Progenitor cell of endocrine pancreas (in vitro differentiated cells): ENCODE data around the gene FAM120B. TPM values are rescaled to one million over a fixed set of nuclear protein-coding genes. Genes with fewer than 3 reads are reported as not detected.
"Not testable (repeated sequence)": the region's sequence is repeated elsewhere in the genome, so short reads cannot be mapped to it uniquely, and the experiment has no call there.

Source experiments
- DNase-seq: peaks from one replicate; pipeline ENCODE4 v3.0.0; 2021; ENCODE audit warnings: low spot score; ENCODE audit not compliant: unreplicated experiment
- H3K27ac Mint-ChIP-seq: 2 replicates; pipeline ENCODE4 v1.8.0; 2021; ENCODE audit warnings: mild to moderate bottlenecking, moderate library complexity, mixed read lengths
- H3K27me3 Mint-ChIP-seq: 2 replicates; pipeline ENCODE4 v1.8.0; 2021; ENCODE audit warnings: mixed read lengths
- H3K36me3 Mint-ChIP-seq: 2 replicates; pipeline ENCODE4 v1.8.0; 2022; ENCODE audit warnings: mixed read lengths; ENCODE audit not compliant: insufficient read depth
- H3K4me1 Mint-ChIP-seq: 2 replicates; pipeline ENCODE4 v1.8.0; 2021; ENCODE audit warnings: low read depth, mixed read lengths
- H3K4me3 Mint-ChIP-seq: 2 replicates; pipeline ENCODE4 v1.8.0; 2021; ENCODE audit warnings: low read depth, mild to moderate bottlenecking, moderate library complexity, mixed read lengths
- H3K9me3 Mint-ChIP-seq: 2 replicates; pipeline ENCODE4 v1.8.0; 2021; ENCODE audit warnings: low read depth, mixed read lengths
- total RNA-seq: library from RNA; stranded (reverse); gene quantifications from 2 replicates; pipeline ENCODE4 v1.2.1, GENCODE V29; 2021
- TF ChIP-seq, protein P1 (sequence below): fragments of 200-600 bp; sonication (generic); IDR thresholded peaks from one replicate; pipeline ENCODE4 v1.5.0; 2021; ENCODE audit warnings: antibody characterized with exemption, mild to moderate bottlenecking; ENCODE audit not compliant: unreplicated experiment

The FAM120B gene
- total RNA-seq, 1 donor from 2014 or later: 49.3 TPM

- Mint-ChIP-seq H3K4me3 (no peak overlapping the region), H3K27ac (no peak overlapping the region), H3K9me3 (peaks cover 3% of the 10 kb centered on the region), H3K4me1 (no peaks in the 10 kb centered on the region), H3K27me3 (no peaks in the 10 kb centered on the region), H3K36me3 (peaks cover 29% of the 10 kb centered on the region)
- DNase-seq: no peak
- TF ChIP-seq, protein P1, sequence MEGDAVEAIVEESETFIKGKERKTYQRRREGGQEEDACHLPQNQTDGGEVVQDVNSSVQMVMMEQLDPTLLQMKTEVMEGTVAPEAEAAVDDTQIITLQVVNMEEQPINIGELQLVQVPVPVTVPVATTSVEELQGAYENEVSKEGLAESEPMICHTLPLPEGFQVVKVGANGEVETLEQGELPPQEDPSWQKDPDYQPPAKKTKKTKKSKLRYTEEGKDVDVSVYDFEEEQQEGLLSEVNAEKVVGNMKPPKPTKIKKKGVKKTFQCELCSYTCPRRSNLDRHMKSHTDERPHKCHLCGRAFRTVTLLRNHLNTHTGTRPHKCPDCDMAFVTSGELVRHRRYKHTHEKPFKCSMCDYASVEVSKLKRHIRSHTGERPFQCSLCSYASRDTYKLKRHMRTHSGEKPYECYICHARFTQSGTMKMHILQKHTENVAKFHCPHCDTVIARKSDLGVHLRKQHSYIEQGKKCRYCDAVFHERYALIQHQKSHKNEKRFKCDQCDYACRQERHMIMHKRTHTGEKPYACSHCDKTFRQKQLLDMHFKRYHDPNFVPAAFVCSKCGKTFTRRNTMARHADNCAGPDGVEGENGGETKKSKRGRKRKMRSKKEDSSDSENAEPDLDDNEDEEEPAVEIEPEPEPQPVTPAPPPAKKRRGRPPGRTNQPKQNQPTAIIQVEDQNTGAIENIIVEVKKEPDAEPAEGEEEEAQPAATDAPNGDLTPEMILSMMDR: no peak
These were observed 22.8 kb downstream of the FAM120B start for GRCh38 chr6:170329321-170329720.

DNA sequence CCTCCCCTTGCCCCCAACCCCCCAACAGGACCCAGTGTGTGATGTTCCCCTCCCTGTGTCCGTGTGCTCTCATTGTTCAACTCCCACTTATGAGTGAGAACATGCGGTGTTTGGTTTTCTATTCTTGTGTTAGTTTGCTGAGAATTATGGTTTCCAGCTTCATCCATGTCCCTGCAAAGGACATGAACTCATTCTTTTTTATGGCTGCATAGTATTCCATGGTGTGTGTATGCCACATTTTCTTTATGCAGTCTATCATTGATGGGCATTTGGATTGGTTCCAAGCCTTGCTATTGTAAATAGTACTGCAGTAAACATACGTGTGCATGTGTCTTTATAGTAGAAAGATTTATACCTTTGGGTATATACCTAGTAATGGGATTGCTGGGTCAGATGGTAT lies 28.6 kb downstream of the FAM120B start:
- not testable (repeated sequence) for H3K9me3 Mint-ChIP-seq, DNase-seq, H3K4me3 Mint-ChIP-seq, H3K27me3 Mint-ChIP-seq, H3K27ac Mint-ChIP-seq
- Mint-ChIP-seq H3K36me3 (peaks cover 50% of the 10 kb centered on the region), H3K4me1 (peaks cover 17% of the 10 kb centered on the region)

DNA sequence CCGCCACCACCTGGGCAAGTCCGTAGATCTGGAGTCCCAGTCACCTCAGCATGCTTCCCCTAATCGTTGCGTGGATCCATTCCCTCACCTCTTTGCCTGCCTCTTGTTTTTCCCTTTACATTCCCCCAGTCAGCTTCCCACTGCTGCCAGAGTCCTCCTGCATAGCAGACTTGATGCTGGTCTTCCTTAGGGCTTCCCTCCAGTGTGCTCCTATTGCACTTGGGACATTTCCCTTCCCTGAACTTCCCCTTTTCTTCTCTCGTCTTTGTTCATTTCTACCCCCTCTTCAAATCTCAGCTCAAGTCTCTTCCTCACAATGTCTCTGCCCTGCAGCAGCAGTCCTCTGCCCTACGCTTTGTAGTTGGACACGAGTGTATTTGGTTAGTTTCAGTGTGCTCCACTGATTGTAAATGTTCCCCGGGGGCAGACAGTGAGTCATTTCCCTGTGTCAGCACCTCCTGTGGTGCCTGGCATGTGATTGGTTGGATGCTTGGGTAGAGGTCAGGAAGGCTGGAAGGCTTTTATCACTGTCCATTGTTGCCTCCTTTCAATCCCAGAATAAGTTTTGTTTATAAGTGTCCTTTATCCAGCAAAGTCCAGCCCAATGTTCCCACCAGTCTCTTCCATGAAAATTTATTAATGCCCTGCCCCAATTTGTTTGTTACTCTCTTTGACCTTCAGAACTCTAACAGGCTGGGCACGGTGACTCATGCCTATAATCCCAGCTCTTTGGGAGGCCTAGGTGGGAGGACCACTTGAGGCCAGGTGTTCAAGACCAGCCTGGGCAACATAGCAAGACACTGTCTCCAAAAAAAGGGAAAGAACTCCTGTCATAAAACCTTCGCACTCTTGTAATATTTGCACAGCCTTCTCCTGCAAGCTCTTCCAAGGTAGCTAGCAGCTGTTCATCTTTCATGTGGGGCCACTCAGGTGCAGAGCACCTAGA lies 38.3 kb downstream of the FAM120B start:
- peak overlapping the region; percentile 35 for H3K27ac Mint-ChIP-seq
- no peaks in the 10 kb centered on the region for H3K27me3 Mint-ChIP-seq
- H3K4me3 Mint-ChIP-seq: no peak overlapping the region
- H3K4me1 Mint-ChIP-seq: peaks cover 9% of the 10 kb centered on the region
- TF ChIP-seq, protein P1: no peak
- peaks cover 32% of the 10 kb centered on the region for H3K36me3 Mint-ChIP-seq
- DNase-seq: no peak
- H3K9me3 Mint-ChIP-seq: peaks cover 3% of the 10 kb centered on the region

DNA sequence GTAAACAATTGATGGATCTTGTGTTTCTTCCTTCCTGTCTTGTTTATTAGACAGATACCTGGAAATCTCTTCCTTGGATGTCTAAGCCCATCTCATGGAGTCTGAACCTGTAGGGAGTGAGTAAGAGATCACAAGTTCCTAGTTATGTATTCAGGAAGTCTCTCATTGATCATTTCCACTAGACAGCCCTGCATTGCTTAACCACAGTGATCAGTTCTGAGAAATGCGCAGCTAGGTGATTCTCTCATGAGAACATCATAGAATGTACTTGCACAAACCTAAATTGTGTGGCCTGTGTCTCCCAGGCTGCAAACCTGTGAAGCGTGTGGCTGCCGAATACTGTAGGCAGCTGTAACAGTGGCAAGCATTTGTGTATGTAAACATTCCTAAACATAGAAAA lies 39.1 kb downstream of the FAM120B start:
- Mint-ChIP-seq H3K36me3 (peaks cover 37% of the 10 kb centered on the region), H3K27ac (no peak overlapping the region), H3K27me3 (no peaks in the 10 kb centered on the region), H3K4me3 (no peak overlapping the region), H3K9me3 (peaks cover 3% of the 10 kb centered on the region), H3K4me1 (peaks cover 4% of the 10 kb centered on the region)
- TF ChIP-seq, protein P1: no peak
- no peak for DNase-seq

GRCh38 chr6:170346649-170347048 lies 40.1 kb downstream of the FAM120B start:
- DNase-seq: no peak
- H3K4me1 Mint-ChIP-seq: peaks cover 4% of the 10 kb centered on the region
- peaks cover 47% of the 10 kb centered on the region for H3K36me3 Mint-ChIP-seq
- no peak overlapping the region for H3K27ac Mint-ChIP-seq
- no peaks in the 10 kb centered on the region for H3K27me3 Mint-ChIP-seq
- no peak overlapping the region for H3K4me3 Mint-ChIP-seq
- peaks cover 12% of the 10 kb centered on the region for H3K9me3 Mint-ChIP-seq
- TF ChIP-seq, protein P1: no peak

DNA sequence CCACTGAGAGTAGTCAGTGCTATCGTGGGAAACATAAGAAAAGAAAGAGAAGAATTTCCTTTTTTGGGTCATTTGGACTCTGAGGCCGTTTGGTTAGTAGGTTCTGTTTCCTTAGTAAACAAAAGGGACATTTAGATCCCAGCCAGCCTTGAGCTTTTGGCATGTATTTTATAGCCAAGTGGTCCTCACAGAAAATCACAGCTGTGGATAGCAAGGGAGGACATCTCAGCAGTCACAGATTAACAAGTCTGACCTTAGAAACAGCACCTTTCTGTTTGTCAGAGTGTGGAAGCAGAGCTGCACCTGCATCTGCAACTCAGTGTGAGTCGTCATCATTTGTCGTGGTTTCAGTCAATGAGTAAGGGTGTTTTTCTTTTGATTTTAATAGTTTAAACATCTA lies 40.5 kb downstream of the FAM120B start:
- Mint-ChIP-seq H3K4me3 (no peak overlapping the region), H3K27ac (no peak overlapping the region), H3K27me3 (no peaks in the 10 kb centered on the region), H3K4me1 (peaks cover 4% of the 10 kb centered on the region), H3K9me3 (peaks cover 16% of the 10 kb centered on the region), H3K36me3 (peaks cover 49% of the 10 kb centered on the region)
- TF ChIP-seq, protein P1: no peak
- no peak for DNase-seq
